Lung (tissue), 12 donors: Measurements from ENCODE around the gene KCNMA1. TPM values are rescaled to one million over a fixed set of nuclear protein-coding genes. Genes with fewer than 3 reads are reported as not detected.

ENCODE experiments used
- ATAC-seq: fragments of 200-7000 bp; cut with Tn5 transposase; one replicate; pipeline ENCODE4 v1.9.1; 2020; ENCODE audit warnings: moderate number of reproducible peaks; ENCODE audit not compliant: insufficient read depth, low FRiP score
- DNase-seq, 3 donors: peaks; one replicate each; pipeline ENCODE4 v3.0.0-alpha.2; 2013 to 2017
- H3K27ac ChIP-seq, 2 donors: one replicate each; pipeline ENCODE4 v1.5.1; 2013; ENCODE audit warnings: mild to moderate bottlenecking in 2 of 2, moderate library complexity in 2 of 2, control low read depth in 1 of 2, inconsistent platforms in 1 of 2, low read depth in 1 of 2, low read length in 1 of 2
- H3K27me3 ChIP-seq, 3 donors: one replicate each; pipeline ENCODE4 v1.5.1; 2013; ENCODE audit warnings: low read length in 2 of 3; ENCODE audit not compliant: control insufficient read depth in 3 of 3, insufficient read depth in 3 of 3
- H3K36me3 ChIP-seq, 4 donors: one replicate each; pipeline ENCODE4 v1.5.1; 2013; ENCODE audit warnings: low read length in 4 of 4, mild to moderate bottlenecking in 1 of 4, moderate library complexity in 1 of 4; ENCODE audit not compliant: control insufficient read depth in 4 of 4, insufficient read depth in 4 of 4
- H3K4me1 ChIP-seq, 5 donors: one replicate each; pipeline ENCODE4 v1.5.1; 2013; ENCODE audit warnings: low read length in 5 of 5, mild to moderate bottlenecking in 2 of 5, moderate library complexity in 1 of 5; ENCODE audit not compliant: control insufficient read depth in 5 of 5, insufficient read depth in 5 of 5
- H3K4me3 ChIP-seq: one replicate; pipeline ENCODE4 v1.5.1; 2013; ENCODE audit warnings: mild to moderate bottlenecking, control low read depth, moderate library complexity
- H3K9ac ChIP-seq, 2 donors: one replicate each; pipeline ENCODE4 v1.5.1; 2013; ENCODE audit warnings: low read length in 2 of 2, control low read depth in 1 of 2; ENCODE audit not compliant: insufficient read depth in 1 of 2
- H3K9me3 ChIP-seq, 4 donors: one replicate each; pipeline ENCODE4 v1.5.1; 2013; ENCODE audit warnings: low read length in 3 of 4, mild to moderate bottlenecking in 1 of 4, moderate library complexity in 1 of 4; ENCODE audit not compliant: control insufficient read depth in 4 of 4, insufficient read depth in 3 of 4
- WGBS, 2 donors: extraction: QIAGEN DNeasy Blood & Tissue Kit; methylation state at CpG; one replicate each; pipeline ENCODE4 v1.1.7; 2013; 5-methylcytosine and 5-hydroxymethylcytosine counted together
- polyA plus RNA-seq, 2 donors: library from polyadenylated mRNA; stranded (reverse); fragments of 200-250 nt; gene quantifications; one replicate each; pipeline ENCODE4 v1.2.1, GENCODE V29; 2013
- total RNA-seq, 2 donors: library from RNA; depleted of rRNA in 1 of 2; stranded (reverse); fragments of >200 nt in 1 of 2; gene quantifications; one replicate each; pipeline ENCODE4 v1.2.1, GENCODE V29; 2014 to 2021
- TF ChIP-seq, protein P1 (sequence below): IDR thresholded peaks from 2 replicates; pipeline ENCODE4 v1.5.1; 2012; ENCODE audit warnings: mild to moderate bottlenecking; ENCODE audit errors: control extremely low read depth, extremely low read depth
- donor health status: control.
- donor health status: control.
- donor health status: Bipolar disorder and iron deficiency.
- donor health status: healthy.
- donor health status: DM: yes; HTN: yes; CAD: no.

The KCNMA1 gene
- total and polyA plus RNA-seq, 4 donors, result 3.8 to 13.0 (median 5.5) TPM

DNA sequence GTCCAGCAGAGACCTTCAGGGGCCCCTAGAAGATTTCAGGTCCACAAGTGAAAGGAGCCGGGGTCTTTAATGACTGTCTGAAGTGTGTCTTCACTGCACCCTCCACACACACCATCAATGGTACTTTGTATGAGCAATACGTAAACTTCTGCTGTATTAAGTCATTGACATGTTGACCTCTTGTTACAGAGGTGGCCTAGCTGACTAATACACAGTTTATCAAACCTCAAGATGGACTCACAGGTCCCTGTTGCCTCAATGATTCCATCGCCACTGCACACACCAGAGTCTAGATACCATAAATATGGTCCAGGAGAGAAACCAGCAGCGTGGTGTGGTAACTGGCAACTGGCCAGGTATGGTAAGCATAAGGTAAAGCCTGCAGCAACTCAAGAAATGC lies 19.5 kb downstream of the KCNMA1 start:
- Histone ChIP-seq H3K9ac (no peak overlapping the region), H3K9me3 (peaks cover 0 to 3% (median 0%) of the 10 kb centered on the region in 4 donors), H3K36me3 (no peaks in the 10 kb centered on the region), H3K4me1 (peaks cover 0 to 3% (median 0%) of the 10 kb centered on the region in 5 donors), H3K27ac (no peak overlapping the region), H3K27me3 (peaks cover 0 to 5% (median 0%) of the 10 kb centered on the region in 3 donors), H3K4me3 (no peak overlapping the region)
- 72 to 94% methylated on average over 4 of the region's 4 CpGs for WGBS, 2 donors
- TF ChIP-seq, protein P1, sequence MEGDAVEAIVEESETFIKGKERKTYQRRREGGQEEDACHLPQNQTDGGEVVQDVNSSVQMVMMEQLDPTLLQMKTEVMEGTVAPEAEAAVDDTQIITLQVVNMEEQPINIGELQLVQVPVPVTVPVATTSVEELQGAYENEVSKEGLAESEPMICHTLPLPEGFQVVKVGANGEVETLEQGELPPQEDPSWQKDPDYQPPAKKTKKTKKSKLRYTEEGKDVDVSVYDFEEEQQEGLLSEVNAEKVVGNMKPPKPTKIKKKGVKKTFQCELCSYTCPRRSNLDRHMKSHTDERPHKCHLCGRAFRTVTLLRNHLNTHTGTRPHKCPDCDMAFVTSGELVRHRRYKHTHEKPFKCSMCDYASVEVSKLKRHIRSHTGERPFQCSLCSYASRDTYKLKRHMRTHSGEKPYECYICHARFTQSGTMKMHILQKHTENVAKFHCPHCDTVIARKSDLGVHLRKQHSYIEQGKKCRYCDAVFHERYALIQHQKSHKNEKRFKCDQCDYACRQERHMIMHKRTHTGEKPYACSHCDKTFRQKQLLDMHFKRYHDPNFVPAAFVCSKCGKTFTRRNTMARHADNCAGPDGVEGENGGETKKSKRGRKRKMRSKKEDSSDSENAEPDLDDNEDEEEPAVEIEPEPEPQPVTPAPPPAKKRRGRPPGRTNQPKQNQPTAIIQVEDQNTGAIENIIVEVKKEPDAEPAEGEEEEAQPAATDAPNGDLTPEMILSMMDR, result no peak
- no peak for DNase-seq
- no peak for ATAC-seq

DNA sequence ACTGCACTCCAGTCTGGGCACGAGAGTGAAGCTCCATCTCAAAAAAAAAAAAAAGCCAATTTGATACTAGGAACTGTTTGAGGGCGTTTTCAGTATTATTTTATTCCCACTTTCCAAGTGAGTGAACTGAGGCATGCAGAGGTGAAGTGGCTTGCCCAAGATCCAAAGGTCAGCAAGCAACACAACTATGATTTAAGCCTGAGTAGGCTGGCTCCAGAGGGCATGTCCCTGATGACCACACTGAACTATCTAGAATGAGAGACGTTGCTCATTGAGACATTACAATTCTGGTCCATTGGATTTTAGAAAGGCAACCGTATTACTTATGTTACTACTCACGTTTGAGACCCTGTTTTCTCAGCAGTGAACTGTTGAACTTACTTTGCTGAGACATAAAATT lies 20.8 kb downstream of the KCNMA1 start:
- Histone ChIP-seq H3K27me3 (peaks cover 0 to 5% (median 0%) of the 10 kb centered on the region in 3 donors), H3K9me3 (peaks cover 0 to 3% (median 0%) of the 10 kb centered on the region in 4 donors), H3K27ac (no peak overlapping the region), H3K9ac (no peak overlapping the region), H3K36me3 (no peaks in the 10 kb centered on the region), H3K4me3 (no peak overlapping the region), H3K4me1 (peaks cover 0 to 3% (median 0%) of the 10 kb centered on the region in 5 donors)
- WGBS, 2 donors, result 86 to 88% methylated on average over 5 of the region's 5 CpGs
- no peak for ATAC-seq
- TF ChIP-seq, protein P1, result no peak
- no peak for DNase-seq

DNA sequence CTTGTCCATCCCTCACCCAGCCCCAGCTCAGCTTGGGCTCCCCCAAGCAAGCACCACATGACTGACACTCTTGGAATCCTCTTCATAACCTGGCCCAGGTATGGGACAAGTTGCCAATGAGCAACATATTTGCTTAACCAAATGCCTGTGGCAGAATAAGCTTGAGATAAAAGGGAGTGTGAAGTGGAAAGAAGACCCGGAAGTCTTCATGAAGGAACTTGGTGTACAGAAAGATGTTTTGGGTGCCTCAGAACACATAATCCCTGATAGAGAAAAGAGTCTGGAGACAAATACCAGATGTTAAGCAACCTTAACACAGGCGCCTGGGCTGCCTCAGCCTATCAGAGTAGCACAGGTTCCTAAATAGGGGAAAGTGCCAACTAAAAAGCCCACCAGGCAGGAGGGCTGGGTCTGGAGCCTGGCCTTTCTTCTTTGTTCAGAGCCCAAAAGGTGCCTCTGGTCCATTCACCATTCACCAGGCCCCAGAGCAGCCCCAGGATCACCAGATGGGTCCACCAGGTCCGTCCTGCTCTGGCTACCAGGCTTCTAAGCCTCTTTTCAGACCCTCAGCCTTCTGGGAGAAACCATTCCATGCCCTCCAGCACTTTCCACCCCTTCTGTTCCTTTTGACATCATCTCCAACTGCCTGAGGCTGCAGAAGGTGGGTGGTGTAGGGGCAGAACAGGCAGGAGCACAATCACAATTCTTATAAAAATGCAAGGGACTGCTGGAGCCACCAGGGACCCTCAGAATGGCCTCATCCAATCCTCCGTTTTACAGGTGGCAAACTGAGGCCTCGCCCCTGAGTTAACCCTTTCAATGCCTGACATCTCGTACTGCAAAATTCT lies 22.6 kb downstream of the KCNMA1 start:
- WGBS, 2 donors, result 71 to 78% methylated on average over 6 of the region's 6 CpGs
- ATAC-seq, result no peak
- Histone ChIP-seq H3K4me3 (no peak overlapping the region), H3K27ac (no peak overlapping the region), H3K9ac (no peak overlapping the region), H3K27me3 (peaks cover 0 to 5% (median 0%) of the 10 kb centered on the region in 3 donors), H3K36me3 (no peaks in the 10 kb centered on the region), H3K4me1 (peaks cover 0 to 3% (median 0%) of the 10 kb centered on the region in 5 donors), H3K9me3 (peaks cover 0 to 3% (median 0%) of the 10 kb centered on the region in 4 donors)
- TF ChIP-seq, protein P1, result no peak
- no peak for DNase-seq
